CD4-positive, alpha-beta T cell treated with Interleukin-15 for 4 hours (primary cell): ENCODE results near the gene VRK2.
"Not testable (repeated sequence)": the region's sequence is repeated elsewhere in the genome, so short reads cannot be mapped to it uniquely, and the experiment has no call there.

Source experiments
- DNase-seq: peaks from one replicate; pipeline ENCODE4 v3.0.0-alpha.2; 2020; ENCODE audit warnings: low spot score

The VRK2 gene

DNA sequence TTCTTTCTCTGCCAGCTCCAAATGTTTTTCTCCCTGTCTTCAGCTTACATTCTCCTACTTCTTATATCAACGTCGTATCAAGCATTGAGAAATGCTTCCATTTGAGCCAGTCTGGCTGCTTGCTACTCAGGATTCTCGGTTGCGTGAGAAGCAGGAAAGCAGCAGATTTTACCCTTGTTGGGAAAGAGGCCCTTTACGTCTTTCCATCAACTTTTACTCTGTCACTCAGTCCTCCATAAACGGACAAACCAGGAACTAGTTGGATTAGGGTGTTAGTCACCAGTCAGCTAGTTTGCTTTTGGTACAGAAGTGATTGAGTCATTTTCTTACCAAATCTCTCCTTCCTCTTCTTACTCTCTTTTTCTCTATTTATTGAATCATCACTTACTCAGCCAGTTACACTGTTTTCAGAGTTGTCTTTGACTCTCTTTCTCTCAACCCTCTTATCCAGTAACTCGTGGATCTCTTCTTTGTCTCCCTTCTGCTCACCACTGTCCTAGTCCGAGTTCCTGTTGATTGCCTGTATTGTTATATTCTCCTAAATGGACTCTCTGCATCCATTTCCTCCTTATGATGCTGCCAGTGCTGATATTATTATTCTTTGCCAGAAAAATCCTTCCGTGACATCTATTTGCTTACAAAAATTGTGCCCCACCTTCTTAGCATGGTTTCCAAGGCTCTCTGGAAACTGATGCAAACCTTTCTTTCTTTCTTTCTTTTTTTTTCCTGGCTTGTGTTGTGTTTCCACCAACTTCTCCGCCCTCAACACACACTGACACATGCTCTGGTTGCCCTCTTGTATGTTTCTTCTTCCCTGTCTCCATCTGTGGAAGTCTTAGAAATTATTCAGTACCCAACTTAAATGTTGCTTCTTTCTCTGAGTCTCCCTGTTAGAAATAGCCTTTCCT is 61.5 kb downstream of the VRK2 start:
- no peak for DNase-seq

DNA sequence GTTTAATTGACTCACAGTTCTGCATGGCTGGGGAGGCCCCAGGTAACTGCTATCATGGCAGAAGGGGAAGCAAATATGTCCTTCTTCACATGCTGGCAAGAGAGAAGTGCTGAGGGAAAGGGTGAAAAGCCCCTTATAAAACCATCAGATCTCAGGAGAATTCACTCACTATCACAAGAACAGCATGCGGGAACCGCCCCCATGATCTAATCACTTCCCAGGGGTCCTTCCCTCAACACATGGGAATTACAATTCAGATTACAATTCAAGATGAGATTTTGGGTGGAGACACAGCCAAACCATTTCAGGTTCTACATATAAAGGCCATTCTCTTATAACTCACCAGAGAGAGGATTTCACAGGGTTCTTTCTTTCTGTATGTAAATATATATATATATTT is 62.9 kb downstream of the VRK2 start:
- DNase-seq = no peak

DNA sequence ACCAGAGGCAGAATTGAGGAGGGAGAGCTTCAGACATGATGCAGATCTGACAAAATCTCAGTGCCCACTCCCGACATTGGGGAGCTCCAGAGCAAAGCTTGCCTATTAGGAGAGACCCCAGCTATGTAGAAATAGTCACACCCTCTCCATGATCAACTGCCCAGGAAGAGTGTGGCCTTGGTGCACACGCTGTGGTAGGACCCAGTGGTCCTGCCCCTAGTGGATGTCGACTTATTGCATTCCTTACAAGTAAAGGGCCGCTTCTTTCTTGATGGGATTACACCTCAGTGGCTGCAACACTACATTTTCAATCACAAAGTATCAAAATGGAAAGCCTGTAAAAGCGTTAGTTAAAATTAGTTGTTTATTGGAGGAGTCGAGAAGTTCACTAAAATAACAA is 64.2 kb downstream of the VRK2 start:
- no peak for DNase-seq

DNA sequence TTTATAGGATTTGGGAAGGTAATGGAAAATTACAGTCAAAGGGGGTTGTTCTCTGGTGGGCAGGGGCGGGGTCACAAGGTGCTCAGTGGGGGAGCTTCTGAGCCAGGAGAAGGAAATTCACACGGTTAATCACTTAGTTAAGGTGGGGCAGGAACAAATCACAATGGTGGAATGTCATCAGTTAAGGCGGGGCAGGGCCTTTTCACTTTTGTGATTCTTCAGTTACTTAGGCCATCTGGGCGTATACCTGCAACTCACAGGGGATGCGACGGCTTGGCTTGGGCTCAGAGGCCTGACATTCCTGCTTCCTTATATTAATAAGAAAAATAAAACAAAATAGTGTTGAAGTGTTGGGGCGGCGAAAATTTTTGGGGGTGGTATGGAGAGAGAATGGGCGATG is 67.0 kb downstream of the VRK2 start:
- DNase-seq = not testable (repeated sequence)

DNA sequence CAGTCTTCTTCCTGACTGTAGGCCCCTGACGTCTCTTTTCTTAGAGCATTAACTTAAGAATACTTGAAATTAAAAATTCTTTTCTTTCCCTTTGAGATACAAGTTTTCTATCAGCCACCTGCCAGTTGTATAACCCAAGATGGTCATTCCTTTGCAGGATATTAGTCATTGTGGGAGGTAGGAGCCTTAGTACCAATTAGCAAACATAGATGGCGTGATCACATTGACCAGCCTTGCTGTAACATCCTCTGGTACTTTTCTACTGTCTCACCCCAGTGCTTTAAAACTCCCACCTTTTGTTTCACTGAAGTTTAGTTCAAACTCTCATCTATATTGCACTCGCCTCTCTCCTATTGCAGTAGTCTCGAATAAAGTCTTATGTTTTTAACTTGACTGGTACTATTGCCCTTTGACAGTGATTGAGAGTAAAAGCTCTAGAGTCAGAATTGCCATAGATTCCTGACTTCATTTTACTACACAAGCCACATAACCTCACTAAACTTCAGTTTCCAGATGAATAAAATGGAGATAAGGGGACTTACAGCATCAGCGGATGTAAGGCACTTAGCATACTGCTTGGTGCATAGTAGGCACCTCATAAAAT is 74.1 kb downstream of the VRK2 start:
- no peak for DNase-seq

DNA sequence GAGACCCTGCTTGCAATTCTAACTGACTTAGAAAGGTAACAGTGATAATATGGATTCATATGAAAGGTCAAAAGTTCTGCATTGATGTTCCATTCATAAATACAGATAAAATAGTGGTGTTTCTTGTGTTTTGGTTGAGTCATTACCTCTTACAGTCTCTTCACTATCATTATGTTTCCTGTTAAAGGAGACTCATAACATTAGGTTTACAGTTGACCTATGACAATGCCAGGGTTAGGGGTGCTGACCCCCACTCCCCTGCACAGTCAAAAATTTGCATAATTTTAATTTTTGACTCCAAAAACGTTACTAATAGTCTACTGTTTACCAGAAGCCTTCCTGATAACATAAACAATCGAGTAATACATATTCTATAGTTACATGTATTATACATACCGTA is 75.4 kb downstream of the VRK2 start:
- DNase-seq = no peak

DNA sequence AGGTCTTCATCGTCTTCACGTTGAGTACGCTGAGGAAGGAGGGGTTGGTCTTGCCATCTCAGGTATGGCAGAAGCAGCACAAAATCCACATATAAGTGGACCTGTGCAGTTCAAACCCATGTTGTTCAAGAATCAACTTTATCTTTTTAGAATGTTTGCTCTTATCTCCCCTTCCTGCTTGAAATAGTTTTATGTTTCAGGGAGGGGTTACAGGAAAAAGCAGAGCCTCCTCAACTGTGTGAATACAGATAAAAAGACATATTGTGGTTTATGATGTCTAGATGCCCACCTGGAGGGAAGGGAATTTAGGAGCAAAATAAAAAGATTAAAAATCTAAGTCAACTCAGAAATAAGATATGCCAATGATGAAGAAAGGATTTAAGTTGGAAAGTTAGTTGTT is 75.9 kb downstream of the VRK2 start:
- no peak for DNase-seq

DNA sequence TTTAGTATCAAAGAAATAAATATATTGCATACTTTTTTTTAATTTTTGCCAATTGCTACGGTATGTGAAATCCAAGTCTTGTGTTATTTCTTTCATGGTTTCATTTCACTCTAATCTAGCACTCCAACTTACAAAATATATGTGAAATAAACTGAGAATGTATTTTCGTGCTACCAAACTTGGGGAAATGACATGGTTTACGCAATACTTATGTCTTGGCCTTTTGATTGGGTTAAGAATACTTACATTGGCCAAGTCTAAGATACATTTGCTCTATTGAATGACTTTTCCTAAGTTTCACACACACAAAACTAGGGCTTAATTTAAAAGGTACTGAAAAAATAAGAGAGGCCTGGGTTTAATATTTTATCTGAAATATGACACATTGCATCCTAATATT is 80.5 kb downstream of the VRK2 start:
- DNase-seq = no peak

DNA sequence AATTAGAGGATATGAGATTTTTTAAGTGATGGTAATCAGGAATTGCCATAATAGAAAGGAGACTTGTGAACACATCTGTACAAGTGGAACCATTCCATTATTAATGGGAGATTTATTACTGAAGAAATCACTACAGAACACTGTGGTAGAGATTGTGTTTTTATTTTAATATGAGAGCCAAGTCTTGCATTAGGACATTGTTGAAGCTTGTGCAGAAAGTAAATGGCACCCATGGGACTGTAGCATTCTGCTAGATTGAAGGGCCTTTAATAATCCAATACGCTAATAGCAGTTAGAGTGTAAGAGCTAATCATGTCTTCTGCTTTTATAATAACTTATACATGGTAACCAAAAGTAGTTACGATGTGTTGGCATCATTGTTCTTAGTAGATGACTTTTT is 83.6 kb downstream of the VRK2 start:
- DNase-seq = no peak

DNA sequence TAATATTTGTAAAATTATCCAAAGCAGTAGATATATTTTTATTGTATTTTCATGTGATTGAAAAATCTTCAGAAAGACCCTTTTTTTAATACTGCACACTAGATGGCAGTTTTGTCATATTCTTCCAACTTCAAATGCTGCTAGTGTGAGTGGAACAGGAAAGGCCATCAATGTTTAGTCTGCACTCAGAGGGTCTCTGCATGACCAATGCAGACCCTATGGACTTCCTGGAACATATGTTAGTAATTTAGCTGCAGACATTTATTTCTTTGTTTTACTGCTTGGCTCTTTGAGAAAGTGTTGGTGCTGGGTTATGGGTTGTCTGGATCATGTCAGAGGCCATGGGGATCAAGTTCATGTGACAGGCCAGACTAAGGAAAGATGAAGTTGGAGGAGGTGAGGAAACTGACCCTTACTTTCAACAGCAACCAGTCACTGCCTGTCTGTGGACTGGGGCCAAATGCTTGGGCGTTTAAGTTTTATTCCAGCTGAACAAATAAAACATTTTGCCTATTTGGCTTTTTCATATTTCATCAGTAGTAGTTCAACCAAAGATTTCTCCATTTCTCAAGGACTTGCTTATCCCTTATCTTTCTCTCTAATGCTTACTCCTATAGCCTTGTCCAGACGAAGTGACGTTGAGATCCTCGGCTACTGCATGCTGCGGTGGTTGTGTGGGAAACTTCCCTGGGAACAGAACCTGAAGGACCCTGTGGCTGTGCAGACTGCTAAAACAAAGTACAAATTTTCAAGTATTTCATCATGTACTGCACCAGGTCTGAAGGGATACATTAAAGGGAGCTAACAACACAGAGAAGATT is 84.8 kb downstream of the VRK2 start:
- DNase-seq = no peak

DNA sequence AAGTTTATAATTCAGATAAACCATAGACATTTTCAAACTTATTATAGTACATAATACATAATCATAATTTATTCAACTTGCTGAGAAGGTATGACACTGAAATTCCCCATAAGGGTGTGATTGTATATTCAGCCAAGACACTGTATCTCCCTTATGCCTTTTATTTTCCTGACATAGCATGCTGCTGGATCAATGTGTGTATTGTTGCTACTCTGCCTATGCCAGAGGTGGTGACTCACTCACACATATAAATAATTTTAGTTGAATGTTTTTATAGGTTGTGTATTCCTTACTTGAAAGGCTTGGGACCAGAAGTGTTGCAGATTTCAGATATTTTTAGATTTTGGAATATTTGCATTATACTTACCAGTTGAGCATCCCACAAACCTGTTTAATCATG is 86.8 kb downstream of the VRK2 start:
- no peak for DNase-seq

DNA sequence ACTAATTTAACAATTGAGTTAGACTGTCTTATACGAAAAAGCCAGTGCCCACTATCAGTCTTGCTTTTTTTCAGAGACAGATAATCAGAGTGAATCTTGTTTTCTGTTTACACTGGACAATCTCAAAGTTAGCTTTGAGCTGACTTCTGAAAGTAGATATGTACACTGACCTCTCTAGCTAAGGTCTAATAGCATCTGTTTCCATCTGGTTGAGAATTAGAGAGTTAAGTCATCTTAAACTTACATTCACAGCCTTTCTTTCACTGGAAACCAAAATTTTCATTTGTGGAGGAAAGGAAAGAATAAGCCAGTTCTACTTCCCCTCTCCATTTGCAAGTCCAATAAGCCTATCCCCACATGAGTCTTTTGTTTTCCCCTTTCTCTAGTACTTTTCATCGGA is 89.3 kb downstream of the VRK2 start:
- DNase-seq = no peak

DNA sequence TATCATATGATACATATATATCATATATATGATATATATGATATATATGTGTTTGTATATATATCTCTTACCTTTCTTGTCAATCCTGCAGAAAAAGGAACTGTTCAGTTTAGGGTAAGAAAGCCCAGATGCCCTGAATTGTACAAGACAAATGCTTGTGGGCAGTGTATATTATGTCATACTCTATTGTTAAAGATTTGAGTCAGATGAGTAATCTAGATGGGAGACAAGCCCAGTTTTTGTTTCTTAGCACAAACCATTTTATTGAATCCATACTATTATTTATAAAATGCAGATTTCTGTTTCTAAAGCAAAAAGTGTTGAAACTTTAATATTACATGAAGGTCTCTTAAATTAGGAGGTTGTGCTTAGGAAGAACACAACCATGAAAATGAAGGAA is 90.6 kb downstream of the VRK2 start:
- DNase-seq = no peak

DNA sequence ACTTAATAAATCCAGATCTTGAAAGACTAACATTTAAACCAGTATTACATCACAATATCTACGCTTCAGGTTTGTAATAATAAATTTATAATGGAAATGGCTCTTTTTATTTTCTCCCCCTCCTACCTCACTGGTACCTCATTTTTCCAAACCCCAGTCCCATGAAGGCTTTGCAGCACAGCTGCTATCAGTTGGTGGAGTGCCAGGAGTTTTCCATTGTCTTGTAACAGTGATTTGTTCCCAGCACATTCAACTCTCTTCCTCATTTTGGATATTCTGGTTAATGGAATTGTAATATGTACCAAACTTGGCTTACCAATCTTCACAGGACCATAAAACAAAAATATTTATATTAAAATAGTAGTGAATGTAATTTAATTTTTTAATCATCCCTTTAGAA is 91.2 kb downstream of the VRK2 start:
- DNase-seq = no peak

DNA sequence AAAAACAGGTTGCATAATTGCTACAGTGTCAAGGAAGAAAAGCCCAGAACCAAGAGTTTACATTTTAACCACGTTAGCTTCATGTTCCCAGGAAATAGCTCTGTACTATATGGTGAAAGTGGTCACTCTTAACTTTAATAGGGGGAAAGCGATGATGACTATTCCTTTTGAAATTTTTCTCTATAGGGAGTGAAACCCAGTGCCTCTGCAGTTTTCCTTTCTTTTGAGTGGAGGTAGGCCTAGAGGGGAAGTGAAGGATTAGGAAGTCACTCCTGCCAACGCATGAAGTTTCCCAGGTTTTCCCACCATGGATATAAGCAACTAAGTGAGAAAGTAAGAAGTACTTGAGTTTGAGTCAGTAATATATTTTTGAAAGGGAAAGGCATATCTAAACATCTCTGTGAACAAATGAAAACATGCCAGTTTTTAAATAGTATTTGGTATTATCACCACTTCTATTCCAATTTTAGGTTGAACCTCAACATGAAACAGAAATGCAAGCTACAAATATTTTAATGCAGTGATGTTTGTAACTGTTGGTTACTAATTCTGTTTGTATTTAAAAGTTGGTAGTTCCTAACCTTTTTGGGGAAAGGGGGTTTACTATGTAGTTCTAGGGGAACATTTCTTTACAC is 91.9 kb downstream of the VRK2 start:
- DNase-seq = no peak

DNA sequence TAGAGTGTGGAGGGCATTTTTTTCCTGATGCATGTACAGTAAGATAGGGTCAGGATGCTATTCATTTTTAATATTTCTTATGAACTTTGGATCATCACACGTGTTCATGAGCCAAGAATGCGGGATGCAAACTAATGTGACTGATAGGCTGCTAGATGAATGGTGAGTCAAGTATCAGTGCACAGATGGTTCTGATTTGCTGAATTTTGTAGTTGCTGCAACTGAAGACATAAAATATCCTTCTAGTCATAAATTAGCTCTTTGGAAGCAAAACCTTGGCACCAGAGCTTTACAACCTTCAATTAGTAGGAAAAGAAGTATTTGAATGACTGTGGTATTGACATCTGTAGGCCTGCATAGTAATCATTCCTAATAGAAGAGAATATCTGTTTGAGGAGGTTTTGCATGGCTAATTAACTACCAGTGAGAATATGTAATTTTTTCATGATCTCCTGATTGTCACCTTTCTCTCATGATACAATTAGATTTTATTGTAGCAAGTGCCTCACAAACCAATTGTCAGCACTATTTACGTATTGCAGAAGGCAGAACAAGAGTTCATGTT is 94.0 kb downstream of the VRK2 start:
- DNase-seq = no peak

DNA sequence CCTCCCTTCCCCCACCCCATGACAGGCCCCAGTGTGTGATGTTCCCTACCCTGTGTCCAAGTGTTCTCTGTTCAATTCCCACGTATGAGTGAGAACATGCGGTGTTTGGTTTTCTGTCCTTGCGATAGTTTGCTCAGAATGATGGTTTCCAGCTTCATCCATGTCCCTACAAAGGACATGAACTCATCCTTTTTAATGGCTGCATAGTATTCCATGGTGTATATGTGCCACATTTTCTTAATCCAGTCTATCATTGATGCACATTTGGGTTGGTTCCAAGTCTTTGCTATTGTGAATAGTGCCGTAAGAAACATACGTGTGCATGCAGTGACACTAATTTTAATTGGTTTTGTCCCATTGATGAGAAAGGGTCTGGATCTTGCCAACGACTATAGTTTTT is 99.2 kb downstream of the VRK2 start:
- DNase-seq = not testable (repeated sequence)

DNA sequence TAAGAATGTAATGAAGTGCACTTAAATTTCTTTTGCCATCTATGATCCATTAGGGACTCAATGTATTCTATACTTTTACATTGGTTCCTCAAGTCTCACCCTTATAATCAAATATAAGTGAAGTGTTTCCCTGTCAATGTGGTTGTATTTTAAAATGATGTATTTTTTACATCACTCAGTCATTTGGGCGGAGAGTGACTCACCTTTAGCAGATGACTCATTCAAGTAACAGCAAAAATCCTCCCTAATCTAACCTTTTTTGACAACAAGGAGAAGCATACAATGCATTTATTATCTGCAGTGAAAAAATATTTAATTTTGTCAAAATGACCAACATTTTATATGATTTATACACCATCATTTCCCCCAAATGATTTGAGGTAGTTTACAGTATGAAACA is 100.1 kb downstream of the VRK2 start:
- peak; percentile 3 for DNase-seq

DNA sequence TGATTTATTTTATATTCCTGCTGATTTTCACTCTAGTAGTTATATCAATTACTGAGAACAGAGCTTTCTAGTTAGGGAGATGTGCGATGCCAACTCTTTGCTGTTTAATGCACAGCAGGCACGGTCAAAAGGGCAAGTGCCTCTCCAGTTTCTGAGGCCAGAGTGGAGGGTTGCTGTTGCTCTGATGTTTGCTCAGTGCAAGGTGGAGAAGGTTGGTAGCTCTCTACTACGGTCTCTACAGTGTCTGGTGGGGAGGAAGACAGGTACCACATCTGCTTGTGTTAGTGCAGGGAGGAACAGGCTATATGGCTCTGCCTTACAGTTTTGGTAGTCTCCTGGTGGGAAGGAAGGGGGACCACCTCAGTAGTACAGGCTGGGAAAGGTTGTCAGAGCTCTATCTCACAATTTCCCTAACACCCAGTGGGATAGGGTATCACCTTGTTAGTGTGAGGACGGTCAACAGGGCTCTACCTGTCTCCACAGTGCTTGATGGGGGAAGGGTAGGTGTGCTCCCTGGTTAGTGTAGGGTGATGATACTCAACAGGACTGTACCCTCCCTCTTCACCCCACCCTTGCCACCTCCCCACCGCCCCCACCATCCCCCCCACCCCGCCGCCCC is 108.7 kb downstream of the VRK2 start:
- no peak for DNase-seq

DNA sequence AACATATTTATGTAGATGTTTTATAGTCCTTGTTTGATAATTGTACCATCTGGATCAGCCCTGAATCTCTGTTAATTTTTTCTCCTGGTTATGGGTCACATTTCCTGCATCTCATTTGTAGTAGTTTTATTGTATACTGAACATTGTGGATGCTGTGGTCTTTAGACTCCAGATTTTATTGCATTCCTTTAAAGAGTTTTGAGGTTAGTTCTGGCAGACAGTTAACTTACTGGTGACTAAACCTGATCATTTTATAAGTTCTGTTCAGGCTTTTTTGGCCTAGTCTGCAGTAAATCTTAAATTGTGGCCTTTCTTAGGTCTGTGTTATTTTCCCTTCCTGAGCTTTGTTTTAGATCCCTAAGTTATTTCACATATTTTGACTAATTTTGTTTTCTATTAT is 110.2 kb downstream of the VRK2 start:
- DNase-seq = no peak

DNA sequence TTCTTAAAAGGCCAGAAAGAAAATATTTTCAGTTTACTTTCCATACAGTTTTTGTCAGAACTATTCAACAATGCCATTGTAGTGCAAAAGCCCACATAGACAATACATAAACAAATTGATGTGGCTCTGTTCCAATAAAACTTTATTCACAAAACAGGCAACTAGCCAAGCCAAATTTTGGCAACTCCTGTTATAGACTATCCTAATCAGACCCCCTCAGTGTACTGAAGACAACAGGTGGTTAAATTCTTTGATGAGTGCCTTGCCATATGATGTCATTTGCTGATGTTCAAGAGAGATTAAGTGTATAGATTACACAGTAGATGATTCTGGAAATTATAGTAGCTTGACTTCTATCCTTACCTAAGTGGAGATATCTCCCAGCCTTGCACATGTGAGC is 111.1 kb downstream of the VRK2 start:
- DNase-seq = no peak

DNA sequence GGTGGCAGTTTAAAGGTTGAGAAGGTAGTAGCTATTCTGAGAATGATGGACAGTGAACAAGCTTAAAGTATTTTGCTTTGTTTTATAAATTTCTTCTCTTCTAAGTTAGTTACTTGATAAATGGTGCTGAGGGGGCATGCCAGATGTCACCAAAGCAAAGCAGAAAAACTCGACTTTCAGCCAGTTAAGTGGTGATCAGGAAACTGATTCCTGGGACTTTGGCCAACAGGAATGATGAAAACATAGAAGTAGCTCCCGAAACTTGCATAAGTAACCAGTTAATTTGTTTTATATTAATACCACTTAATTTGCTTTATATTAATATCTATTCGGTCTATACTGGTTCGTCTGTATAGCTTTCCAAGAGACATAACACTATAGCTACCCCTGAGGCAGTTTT is 111.9 kb downstream of the VRK2 start:
- DNase-seq = no peak
